NCI-H82 (cell line): ENCODE measurements around the gene COTL1.
"Not testable (repeated sequence)": the region's sequence is repeated elsewhere in the genome, so short reads cannot be mapped to it uniquely, and the experiment has no call there.

Experiments used
- DNase-seq: peaks from one replicate; lab custom pipeline; 2025; lab: John Stamatoyannopoulos, UW

COTL1 gene

DNA sequence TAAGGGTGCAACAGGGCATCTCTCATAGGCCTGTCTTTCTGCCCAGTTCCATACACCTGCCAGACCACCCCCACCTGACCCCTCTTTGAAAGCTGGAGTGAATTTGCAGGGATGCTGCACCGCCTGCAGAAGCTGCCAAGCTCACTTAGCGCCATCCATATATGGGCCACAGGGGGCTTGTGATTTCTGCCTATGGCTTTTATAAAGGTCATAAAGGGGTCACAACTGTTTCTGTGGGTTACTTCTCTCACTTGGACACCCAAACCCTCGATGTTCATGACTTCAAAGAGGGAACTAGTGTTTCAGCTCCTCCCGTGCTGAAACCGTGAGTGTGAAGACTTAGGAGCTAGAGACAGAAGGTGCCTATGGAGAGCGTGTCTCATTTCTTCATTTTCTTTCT, 89.6 kb downstream of the COTL1 start:
- DNase-seq, result no peak

DNA sequence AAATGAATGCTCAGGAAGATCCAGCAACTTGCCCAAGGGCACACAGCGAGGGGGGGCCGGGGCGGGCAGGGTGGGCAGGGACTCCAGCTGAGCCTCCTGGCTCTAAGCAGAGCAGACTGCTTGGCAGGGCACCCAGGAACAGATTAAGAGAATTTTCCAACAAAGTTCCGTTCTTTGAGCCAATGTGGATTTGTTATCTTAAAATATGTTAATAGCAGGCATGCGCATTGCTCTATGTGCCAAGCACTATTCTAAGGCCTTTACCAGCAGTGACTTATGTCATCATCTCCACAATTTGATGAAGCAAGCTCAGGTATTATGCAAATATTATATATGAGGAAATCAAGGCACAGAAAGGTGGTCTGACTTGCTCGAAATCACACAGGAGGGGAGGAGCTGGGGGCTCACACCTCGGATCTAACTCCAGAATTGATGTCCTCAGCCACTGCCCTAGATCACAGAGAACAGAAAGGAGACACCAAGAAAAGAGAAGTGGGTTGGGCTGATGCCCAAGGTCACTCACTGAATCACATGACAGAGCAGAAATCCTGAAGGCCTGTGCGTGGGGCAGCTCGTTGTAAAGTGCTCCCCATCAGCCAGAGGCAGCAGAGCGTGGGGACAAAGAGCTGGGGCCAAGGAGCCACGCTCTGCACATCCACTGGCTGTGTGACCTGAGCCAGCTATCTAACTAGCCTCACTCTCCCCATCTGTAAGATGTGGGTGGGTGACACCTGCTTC, 90.2 kb downstream of the COTL1 start:
- no peak for DNase-seq

DNA sequence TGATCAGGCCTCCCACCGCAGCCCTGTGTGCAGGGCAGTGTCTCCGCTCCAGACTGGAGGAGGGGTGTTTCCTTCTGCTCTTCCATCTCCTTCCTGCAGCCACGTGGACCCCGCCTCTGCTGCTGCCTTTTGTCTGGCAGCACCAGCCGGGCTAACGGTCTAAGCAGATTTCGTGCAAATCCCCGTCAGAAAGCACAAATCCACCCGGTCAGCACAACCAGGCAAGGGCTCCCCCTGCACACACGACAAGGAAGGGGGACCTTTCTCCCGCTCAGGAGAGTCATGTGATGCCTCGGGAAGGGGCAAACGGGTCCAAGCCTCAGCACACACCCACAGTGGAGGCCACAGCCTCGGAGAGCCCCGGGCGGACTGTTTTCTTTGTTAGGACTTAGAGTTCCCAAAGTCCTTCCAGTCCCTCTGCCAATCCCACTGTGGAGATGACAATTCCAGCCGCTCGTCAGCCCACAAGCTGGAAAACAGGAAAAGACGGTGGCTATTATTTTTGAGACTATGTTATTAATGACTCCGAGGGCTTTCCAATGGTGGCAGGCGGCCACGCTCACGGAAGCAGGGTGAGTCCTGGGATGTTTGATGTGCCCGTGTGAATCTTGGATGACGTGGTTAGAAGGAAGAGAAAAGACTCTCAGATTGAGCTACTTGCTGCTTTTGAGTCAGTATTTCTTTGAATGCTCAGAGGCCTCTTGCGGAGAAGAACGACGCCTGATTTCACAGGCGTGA, 90.9 kb downstream of the COTL1 start:
- peak; percentile 98 for DNase-seq

DNA sequence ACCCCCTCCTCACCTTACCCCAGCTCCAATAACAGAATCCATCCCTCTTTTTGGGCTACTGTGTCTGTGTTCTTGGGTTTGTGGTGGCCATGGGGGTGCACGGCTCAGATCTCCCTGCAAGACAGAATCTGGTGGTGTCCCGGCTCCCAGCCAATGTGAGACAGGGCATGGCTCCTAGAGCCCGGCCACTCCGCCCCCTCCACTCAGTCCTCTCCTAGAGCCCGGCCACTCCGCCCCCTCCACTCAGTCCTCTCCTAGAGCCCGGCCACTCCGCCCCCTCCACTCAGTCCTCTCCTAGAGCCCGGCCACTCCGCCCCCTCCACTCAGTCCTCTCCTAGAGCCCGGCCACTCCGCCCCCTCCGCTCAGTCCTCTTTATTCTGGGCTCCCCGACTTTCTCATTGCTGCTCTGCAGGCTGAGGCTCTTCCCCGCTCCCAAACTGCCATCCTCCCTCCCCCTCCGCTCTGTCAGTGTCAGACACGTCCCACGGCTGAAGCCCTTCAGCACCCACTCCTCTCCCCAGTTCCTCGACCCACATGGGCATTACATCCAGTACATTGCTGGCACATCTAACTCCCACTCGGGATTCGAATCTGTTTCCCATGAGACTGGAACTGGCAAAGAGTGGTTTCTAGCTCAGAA, 92.8 kb downstream of the COTL1 start:
- not testable (repeated sequence) for DNase-seq

DNA sequence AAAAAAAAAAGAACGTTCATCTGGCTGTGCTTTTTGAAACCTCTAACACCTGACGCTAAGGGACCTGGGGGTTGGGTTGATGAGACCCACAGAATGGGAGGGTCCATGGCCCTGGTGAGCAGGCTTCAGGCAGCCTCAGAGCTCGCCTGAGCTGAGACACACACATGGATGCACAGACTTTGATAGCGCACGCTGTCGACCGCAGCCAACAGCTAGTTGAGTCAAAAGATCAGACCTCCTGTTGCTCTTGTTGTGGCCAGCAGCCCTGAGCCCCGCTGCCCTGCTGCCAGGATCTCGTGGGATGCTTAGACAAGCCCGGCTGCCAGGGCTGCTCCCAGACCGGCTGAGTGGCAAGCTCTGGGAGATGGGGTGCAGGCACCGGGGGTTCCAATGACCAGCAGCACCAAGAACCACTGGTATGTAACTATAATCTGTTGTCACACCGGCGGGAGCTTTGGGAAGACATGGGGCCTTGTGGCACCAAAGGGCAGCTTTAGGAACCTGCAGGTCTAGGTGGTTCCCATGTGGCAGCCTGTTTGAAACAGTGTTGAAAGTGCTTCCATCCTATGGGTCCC, 93.4 kb downstream of the COTL1 start:
- no peak for DNase-seq

DNA sequence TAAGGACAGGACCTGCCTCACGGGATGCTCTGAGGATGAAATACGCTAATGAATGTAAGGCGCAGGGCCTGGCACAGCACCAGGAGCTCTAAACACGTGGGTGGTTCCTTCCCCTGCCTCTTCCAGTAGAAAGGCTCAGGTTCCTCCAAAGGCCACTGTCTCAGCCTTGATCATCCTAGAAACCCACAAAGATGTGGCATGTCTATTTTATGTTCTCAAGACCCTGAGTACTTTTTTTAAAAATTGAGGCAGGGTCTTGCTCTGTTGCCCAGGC, 96.4 kb downstream of the COTL1 start:
- DNase-seq, result no peak

DNA sequence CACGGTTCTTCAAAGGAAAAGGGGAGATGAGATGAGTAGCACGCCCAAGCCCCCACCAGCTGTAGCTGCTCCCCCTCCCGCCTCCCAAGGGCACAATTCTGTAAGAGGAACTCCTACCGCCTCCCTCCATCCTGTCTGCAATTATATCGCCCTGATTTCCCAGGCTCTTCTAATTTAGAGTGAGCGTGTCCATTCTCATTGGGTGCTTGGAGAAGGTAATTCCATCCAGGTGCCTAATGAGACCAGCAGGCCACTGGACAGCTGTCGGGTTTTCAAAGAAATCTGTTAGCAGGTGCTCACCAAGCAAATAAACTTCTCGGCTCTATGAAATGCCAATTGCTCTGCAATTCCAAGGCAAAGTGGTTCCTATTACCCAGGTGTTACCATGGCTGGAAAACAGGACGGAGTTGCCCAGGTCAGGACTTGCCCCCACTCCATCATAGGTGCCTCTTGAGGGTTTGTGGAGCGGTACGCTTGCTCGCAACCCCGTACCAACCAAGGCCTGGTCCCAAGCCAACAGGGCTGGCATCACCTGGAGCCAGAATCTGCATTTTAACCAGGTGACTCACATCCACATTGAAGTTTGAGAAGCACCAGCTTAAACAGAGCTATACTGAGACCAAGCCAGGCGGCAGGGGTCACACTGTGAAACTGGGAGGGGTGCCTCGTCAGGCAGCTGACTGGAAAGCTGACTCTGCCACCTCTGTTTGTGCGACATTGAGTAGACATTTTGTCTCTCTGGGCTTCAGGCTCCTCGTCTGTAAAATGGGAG, 97.0 kb downstream of the COTL1 start:
- peak; percentile 71 for DNase-seq

DNA sequence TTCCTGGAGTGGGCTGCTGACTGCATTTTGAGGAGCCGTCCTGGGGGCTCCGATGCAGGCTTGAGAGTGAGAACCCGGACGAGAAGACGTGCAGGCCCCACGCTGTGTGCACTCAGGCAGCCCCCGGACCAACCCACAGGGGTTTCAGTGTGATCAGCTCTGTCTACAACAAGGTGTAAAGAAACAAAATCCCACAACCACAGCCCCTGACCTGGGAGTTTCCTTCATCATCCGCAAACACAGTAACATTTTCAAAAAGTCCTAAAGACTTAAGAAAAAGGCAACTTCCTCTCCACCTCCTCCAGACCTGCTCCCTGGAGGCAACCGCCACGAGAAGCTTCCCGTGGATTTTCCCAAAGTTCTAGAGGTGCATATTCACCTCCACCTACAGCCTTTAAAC, 98.0 kb downstream of the COTL1 start:
- DNase-seq, result no peak

DNA sequence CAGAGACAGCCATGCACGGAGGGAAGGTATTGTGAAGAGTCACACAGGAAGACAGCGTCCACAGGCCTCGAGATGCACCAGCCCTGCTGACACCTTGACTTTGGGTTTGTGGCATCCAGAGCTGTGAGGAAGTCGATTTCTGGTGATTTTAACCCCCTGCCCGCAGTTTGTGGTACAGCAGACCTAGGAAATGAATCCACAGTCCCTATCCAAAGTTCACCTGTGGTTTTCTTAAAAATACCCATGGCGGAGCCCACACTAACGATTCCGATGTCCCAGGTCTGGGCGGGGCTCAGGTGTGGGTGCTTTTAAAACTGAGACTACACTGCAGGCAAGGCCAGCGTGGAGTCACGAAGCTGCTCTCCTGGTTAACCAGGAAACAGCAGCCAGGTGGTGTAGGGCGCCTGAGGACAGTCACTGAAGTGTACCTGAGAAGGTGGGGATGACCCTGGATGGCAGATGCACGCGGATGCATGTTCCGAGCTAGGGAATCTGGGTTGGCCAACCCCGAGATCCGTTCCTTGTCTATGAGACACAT, 99.0 kb downstream of the COTL1 start:
- DNase-seq, result no peak

DNA sequence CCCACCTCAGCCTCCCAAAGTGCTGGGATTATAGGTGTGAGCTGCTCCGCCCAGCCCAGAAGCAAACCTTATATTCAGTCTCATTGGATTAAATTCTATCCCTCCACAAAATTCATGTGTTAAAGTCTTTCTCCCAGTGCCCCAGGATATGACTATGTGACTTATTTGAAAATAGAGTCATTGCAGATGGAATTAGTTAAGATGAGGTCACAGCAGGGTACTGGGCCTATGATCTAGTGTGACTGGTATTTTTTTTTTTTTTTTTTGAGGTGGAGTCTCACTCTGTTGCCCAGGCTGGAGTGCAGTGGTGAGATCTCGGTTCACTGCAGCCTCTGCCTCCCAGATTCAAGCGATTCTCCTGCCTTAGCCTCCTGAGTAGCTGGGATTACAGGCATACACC, 99.7 kb downstream of the COTL1 start:
- not testable (repeated sequence) for DNase-seq

DNA sequence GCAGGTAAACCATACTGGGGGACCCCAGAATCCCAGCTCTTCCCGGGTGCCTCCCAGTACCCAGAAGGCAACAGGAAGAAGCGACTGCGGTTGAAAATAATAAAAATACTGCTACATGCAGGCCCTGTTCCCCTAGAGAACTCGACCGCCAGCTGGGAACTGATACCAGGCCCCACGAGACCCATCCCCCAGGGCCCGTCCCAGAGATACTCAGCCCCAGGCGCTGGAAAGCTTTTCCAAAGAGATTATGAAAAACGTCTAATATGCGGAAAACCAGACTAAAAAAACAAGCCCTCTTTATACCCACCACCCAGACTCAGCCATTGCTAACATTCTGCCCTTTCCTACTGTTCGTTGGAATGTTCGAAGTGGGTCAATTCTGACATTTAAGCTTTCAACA, 100.5 kb downstream of the COTL1 start:
- DNase-seq, result no peak
